GM10248 (cell line): Measurements from ENCODE around the gene NXPH2.

Experiments
- CTCF ChIA-PET: fragments of 300-600 bp; sonication (Branson Sonifier 250); formaldehyde crosslinking; extraction: SDS; loops from one replicate; lab custom pipeline; 2021; ENCODE audit warnings: antibody characterized with exemption; lab: Yijun Ruan, JAX
- POLR2A ChIA-PET: fragments of 350-650 bp; sonication (Branson Sonifier 250); formaldehyde crosslinking; extraction: SDS; loops from one replicate; lab custom pipeline; 2020; ENCODE audit warnings: antibody characterized with exemption; lab: Yijun Ruan, JAX
- DNase-seq: peaks from one replicate; pipeline ENCODE4 v3.0.0; 2012; ENCODE audit errors: extremely low spot score
- CTCF ChIP-seq: IDR thresholded peaks from 2 replicates; pipeline ENCODE4 v1.5.1; 2012; ENCODE audit warnings: mild to moderate bottlenecking, low read depth; ENCODE audit errors: extremely low read depth, missing control alignments, control extremely low read depth

NXPH2 gene

GRCh38 chr2:138630164-138630563 lies 150.0 kb downstream of the NXPH2 start:
- ChIA-PET CTCF (no interaction called here), POLR2A (no interaction called here)
- no peak for TF ChIP-seq CTCF
- DNase-seq, result no peak

GRCh38 chr2:138626148-138626547 lies 154.0 kb downstream of the NXPH2 start:
- no peak for TF ChIP-seq CTCF
- no peak for DNase-seq
- CTCF ChIA-PET, result no interaction called here
- POLR2A ChIA-PET, result no interaction called here

DNA sequence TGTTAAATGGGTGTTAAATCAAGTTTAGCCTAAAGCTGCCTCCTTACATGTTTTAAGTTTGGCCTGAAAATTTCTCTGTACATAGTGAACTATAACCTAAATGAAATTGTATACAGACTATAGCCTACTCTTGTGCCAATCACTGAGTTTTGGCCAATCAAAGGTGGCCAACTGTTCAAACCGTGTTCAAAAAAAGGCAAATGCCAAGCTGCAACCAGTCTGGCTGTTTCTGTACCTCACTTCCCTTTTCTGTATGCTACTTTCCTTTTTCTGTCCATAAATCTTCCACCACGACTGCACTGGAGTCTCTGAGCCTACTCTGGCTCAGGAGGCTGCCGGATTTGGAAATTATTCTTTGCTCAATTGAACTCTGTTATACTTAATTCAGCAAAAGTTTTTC lies 157.6 kb downstream of the NXPH2 start:
- CTCF ChIA-PET, result no interaction called here
- POLR2A ChIA-PET, result no interaction called here

DNA sequence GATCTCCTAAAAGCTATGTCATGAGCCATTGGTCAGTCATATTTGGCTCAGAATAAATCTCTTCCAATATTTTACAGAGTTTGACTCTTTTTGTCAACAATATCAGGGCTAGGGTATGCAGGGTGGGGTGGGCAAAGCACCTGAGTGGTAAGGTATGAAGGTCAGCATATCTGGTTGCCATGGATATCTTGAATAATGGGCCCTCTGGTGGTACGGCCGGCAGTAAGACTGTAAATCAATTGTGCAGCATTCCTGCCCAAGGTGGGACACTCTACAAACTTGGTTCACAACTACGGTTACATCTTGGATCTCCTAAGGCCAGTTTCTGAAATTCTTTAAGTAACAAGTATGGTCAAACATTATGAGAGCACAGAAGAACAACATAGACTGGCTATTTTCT lies 159.1 kb downstream of the NXPH2 start:
- DNase-seq, result no peak
- no peak for TF ChIP-seq CTCF
- POLR2A ChIA-PET, result no interaction called here
- CTCF ChIA-PET, result no interaction called here

More for the DNA sequence above, 157.6 kb downstream of the NXPH2 start:
- no peak for DNase-seq
- TF ChIP-seq CTCF, result no peak

DNA sequence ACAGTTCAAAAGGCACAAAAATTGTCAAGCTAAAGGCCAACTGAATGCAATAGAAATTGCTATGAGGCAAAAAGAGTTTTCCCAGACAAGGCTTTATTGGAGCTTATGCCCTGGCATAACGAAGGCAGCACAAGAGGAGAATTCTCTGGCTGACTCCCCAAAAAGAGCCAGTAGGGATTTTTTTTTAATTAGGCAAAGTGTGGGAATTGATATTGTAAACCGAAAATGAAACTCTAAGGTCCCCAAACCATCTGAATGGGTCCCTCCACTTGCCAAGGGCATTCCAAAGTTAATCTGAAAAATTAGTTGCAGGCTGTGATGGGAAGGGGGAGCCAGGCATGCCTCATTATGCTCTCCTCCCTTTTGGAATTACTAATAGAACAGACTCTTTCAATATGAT lies 159.8 kb downstream of the NXPH2 start:
- ChIA-PET POLR2A (no interaction called here), CTCF (no interaction called here)
- no peak for TF ChIP-seq CTCF
- DNase-seq, result no peak
